BLaER1 treated with 17β-estradiol and CSF1 and Interleukin-3, amounts not matched to agents 10 nM and 100 nM (cell line): ENCODE results near the gene GPAT3.

Experiments
- H3K27ac ChIP-seq, 11 experiments: shearing (Covaris generic); formaldehyde crosslinking; 2 replicates each; pipeline ENCODE4 v1.8.1; 2022
- H3K27me3 ChIP-seq, 11 experiments: shearing (Covaris generic); formaldehyde crosslinking; 2 replicates each; pipeline ENCODE4 v1.8.1; 2022
- H3K36me3 ChIP-seq, 11 experiments: shearing (Covaris generic); formaldehyde crosslinking; 2 replicates each; pipeline ENCODE4 v1.8.1; 2022
- H3K4me1 ChIP-seq, 10 experiments: shearing (Covaris generic); formaldehyde crosslinking; 2 replicates each; pipeline ENCODE4 v1.8.1; 2022
- H3K4me2 ChIP-seq, 11 experiments: shearing (Covaris generic); formaldehyde crosslinking; 2 replicates each; pipeline ENCODE4 v1.8.1; 2022
- H3K4me3 ChIP-seq, 10 experiments: shearing (Covaris generic); formaldehyde crosslinking; 2 replicates each; pipeline ENCODE4 v1.8.1; 2022
- H3K9ac ChIP-seq, 11 experiments: shearing (Covaris generic); formaldehyde crosslinking; 2 replicates each; pipeline ENCODE4 v1.8.1; 2022
- H3K9me3 ChIP-seq, 11 experiments: shearing (Covaris generic); formaldehyde crosslinking; replicated peaks in 1 of 11; 2 replicates each; pipeline ENCODE4 v1.8.1; 2022
- H4K20me1 ChIP-seq, 11 experiments: shearing (Covaris generic); formaldehyde crosslinking; 2 replicates each; pipeline ENCODE4 v1.8.1; 2022
- Cebpa-rat ChIP-seq, 11 experiments: shearing (Covaris generic); IDR thresholded peaks; 2 replicates each; pipeline ENCODE4 v1.8.1; 2022

GPAT3 gene

GRCh38 chr4:83546786-83547185 is 10.9 kb downstream of the GPAT3 start:
- no peaks in the 10 kb centered on the region for H3K27me3 ChIP-seq
- peaks cover 0 to 54% (median 0%) of the 10 kb centered on the region in 11 experiments; a peak in 9 of 22 replicates for H3K36me3 ChIP-seq
- H4K20me1 ChIP-seq: no peaks in the 10 kb centered on the region
- 0 out of 22 replicates have a peak overlapping the region, but pooled peaks of 1 of the 11 experiments have one; percentile 14 for H3K27ac ChIP-seq
- H3K4me1 ChIP-seq: peaks cover 0 to 50% (median 19%) of the 10 kb centered on the region in 10 experiments; a peak in 14 of 20 replicates
- no peak overlapping the region for H3K9ac ChIP-seq
- no peak for TF ChIP-seq Cebpa-rat (IDR thresholded peaks at IDR 0.05)
- no peak overlapping the region for H3K4me3 ChIP-seq
- peak overlapping the region in 4 of 11 experiments; percentile 1 to 37 (median 24); a peak in 4 of 22 replicates for H3K4me2 ChIP-seq
- H3K9me3 ChIP-seq: no peaks in the 10 kb centered on the region

- no peaks in the 10 kb centered on the region for H4K20me1 ChIP-seq
- H3K9me3 ChIP-seq: no peaks in the 10 kb centered on the region
- peak in 8 of 11 experiments; percentile 64 to 86 (median 71); a peak in 14 of 22 replicates for TF ChIP-seq Cebpa-rat (IDR thresholded peaks at IDR 0.05)
- H3K9ac ChIP-seq: peak overlapping the region in 5 of 11 experiments; percentile 27 to 66 (median 51); a peak in 9 of 22 replicates
- peaks cover 0 to 66% (median 34%) of the 10 kb centered on the region in 10 experiments; a peak in 14 of 20 replicates for H3K4me1 ChIP-seq
- H3K27me3 ChIP-seq: no peaks in the 10 kb centered on the region
- peak overlapping the region in 8 of 11 experiments; percentile 34 to 75 (median 66); a peak in 15 of 22 replicates for H3K4me2 ChIP-seq
- no peak overlapping the region for H3K4me3 ChIP-seq
- H3K36me3 ChIP-seq: peaks cover 0 to 42% (median 0%) of the 10 kb centered on the region in 11 experiments; a peak in 8 of 22 replicates
- H3K27ac ChIP-seq: peak overlapping the region in 10 of 11 experiments; percentile 23 to 85 (median 65); a peak in 19 of 22 replicates
Observed at GRCh38 chr4:83548151-83548905, 12.4 kb downstream of the GPAT3 start.

- no peak for TF ChIP-seq Cebpa-rat (IDR thresholded peaks at IDR 0.05)
- no peaks in the 10 kb centered on the region for H4K20me1 ChIP-seq
- peaks cover 0 to 87% (median 55%) of the 10 kb centered on the region in 10 experiments; a peak in 14 of 20 replicates for H3K4me1 ChIP-seq
- H3K36me3 ChIP-seq: peaks cover 0 to 17% (median 0%) of the 10 kb centered on the region in 11 experiments; a peak in 5 of 22 replicates
- H3K4me2 ChIP-seq: peak overlapping the region in 7 of 11 experiments; percentile 24 to 83 (median 74); a peak in 12 of 22 replicates
- no peaks in the 10 kb centered on the region for H3K27me3 ChIP-seq
- H3K4me3 ChIP-seq: no peak overlapping the region
- no peaks in the 10 kb centered on the region for H3K9me3 ChIP-seq
- H3K9ac ChIP-seq: peak overlapping the region in 1 of 11 experiments; percentile 56; a peak in 2 of 22 replicates
- H3K27ac ChIP-seq: peak overlapping the region in 4 of 11 experiments; percentile 59 to 83 (median 76); a peak in 8 of 22 replicates
Observed at GRCh38 chr4:83552083-83552482, 16.2 kb downstream of the GPAT3 start.

- Histone ChIP-seq H3K36me3 (peaks cover 0 to 17% (median 0%) of the 10 kb centered on the region in 11 experiments; a peak in 5 of 22 replicates), H3K4me2 (peak overlapping the region in 7 of 11 experiments; percentile 24 to 83 (median 74); a peak in 13 of 22 replicates), H3K27ac (peak overlapping the region in 5 of 11 experiments; percentile 11 to 83 (median 70); a peak in 10 of 22 replicates), H3K4me3 (peak overlapping the region in 1 of 10 experiments; percentile 6; a peak in 1 of 20 replicates), H3K9me3 (no peaks in the 10 kb centered on the region), H3K9ac (peak overlapping the region in 4 of 11 experiments; percentile 24 to 63 (median 48); a peak in 7 of 22 replicates), H3K4me1 (peaks cover 0 to 87% (median 56%) of the 10 kb centered on the region in 10 experiments; a peak in 14 of 20 replicates), H4K20me1 (no peaks in the 10 kb centered on the region), H3K27me3 (no peaks in the 10 kb centered on the region)
- no peak for TF ChIP-seq Cebpa-rat (IDR thresholded peaks at IDR 0.05)
Observed at GRCh38 chr4:83552924-83553323, 17.0 kb downstream of the GPAT3 start.

GRCh38 chr4:83556006-83556707 is 20.2 kb downstream of the GPAT3 start:
- no peaks in the 10 kb centered on the region for H4K20me1 ChIP-seq
- no peaks in the 10 kb centered on the region for H3K27me3 ChIP-seq
- H3K27ac ChIP-seq: peak overlapping the region in 6 of 11 experiments; percentile 29 to 83 (median 66); a peak in 11 of 22 replicates
- peaks cover 7 to 100% (median 75%) of the 10 kb centered on the region in 10 experiments; a peak in 19 of 20 replicates for H3K4me1 ChIP-seq
- H3K9me3 ChIP-seq: no peaks in the 10 kb centered on the region
- H3K4me3 ChIP-seq: no peak overlapping the region
- H3K36me3 ChIP-seq: peaks cover 0 to 20% (median 0%) of the 10 kb centered on the region in 11 experiments; a peak in 5 of 22 replicates
- peak overlapping the region in 3 of 11 experiments; percentile 23 to 43 (median 30); a peak in 4 of 22 replicates for H3K9ac ChIP-seq
- H3K4me2 ChIP-seq: peak overlapping the region in 6 of 11 experiments; percentile 37 to 91 (median 76); a peak in 12 of 22 replicates
- TF ChIP-seq Cebpa-rat (IDR thresholded peaks at IDR 0.05): peak in 1 of 11 experiments; percentile 20; a peak in 1 of 22 replicates

- Histone ChIP-seq H3K36me3 (peaks cover 0 to 20% (median 0%) of the 10 kb centered on the region in 11 experiments; a peak in 5 of 22 replicates), H3K9ac (peak overlapping the region in 2 of 11 experiments; percentile 4 to 43; a peak in 3 of 22 replicates), H3K4me3 (no peak overlapping the region), H4K20me1 (no peaks in the 10 kb centered on the region), H3K4me2 (peak overlapping the region in 6 of 11 experiments; percentile 32 to 91 (median 76); a peak in 12 of 22 replicates), H3K27ac (peak overlapping the region in 6 of 11 experiments; percentile 29 to 83 (median 66); a peak in 11 of 22 replicates), H3K27me3 (no peaks in the 10 kb centered on the region), H3K4me1 (peaks cover 7 to 100% (median 80%) of the 10 kb centered on the region in 10 experiments; a peak in 19 of 20 replicates), H3K9me3 (no peaks in the 10 kb centered on the region)
- TF ChIP-seq Cebpa-rat (IDR thresholded peaks at IDR 0.05): no peak
Observed at GRCh38 chr4:83556816-83557215, 20.9 kb downstream of the GPAT3 start.

- H3K4me1 ChIP-seq: peaks cover 7 to 100% (median 75%) of the 10 kb centered on the region in 10 experiments; a peak in 19 of 20 replicates
- no peak overlapping the region for H3K4me3 ChIP-seq
- peak overlapping the region in 7 of 11 experiments; percentile 24 to 67 (median 49); a peak in 10 of 22 replicates for H3K9ac ChIP-seq
- H3K4me2 ChIP-seq: peak overlapping the region in 9 of 11 experiments; percentile 3 to 91 (median 69); a peak in 15 of 22 replicates
- H4K20me1 ChIP-seq: no peaks in the 10 kb centered on the region
- H3K9me3 ChIP-seq: no peaks in the 10 kb centered on the region
- peak overlapping the region in 9 of 11 experiments; percentile 4 to 83 (median 60); a peak in 16 of 22 replicates for H3K27ac ChIP-seq
- TF ChIP-seq Cebpa-rat (IDR thresholded peaks at IDR 0.05): no peak
- no peaks in the 10 kb centered on the region for H3K27me3 ChIP-seq
- peaks cover 0 to 20% (median 0%) of the 10 kb centered on the region in 11 experiments; a peak in 6 of 22 replicates for H3K36me3 ChIP-seq
Observed at GRCh38 chr4:83558059-83558653, 22.2 kb downstream of the GPAT3 start.
